Liver (tissue), 9 donors: ENCODE results near the gene GPC1. TPM values are rescaled to one million over a fixed set of nuclear protein-coding genes. Genes with fewer than 3 reads are reported as not detected.

Experiments
- DNase-seq: peaks from one replicate; pipeline ENCODE4 v3.0.0-alpha.2; 2017; ENCODE audit warnings: low spot score
- H3K27ac ChIP-seq, 2 donors: one replicate each; pipeline ENCODE4 v1.7.0; 2013; ENCODE audit warnings: inconsistent platforms in 2 of 2, low read length in 2 of 2, control low read depth in 1 of 2, low read depth in 1 of 2, mild to moderate bottlenecking in 1 of 2
- H3K27me3 ChIP-seq, 4 donors: one replicate each; pipeline versions ENCODE4 v1.6.1 to v1.7.0; 2013; ENCODE audit warnings: low read length in 3 of 4, inconsistent platforms in 1 of 4, mild to moderate bottlenecking in 1 of 4, moderate library complexity in 1 of 4; ENCODE audit not compliant: control insufficient read depth in 4 of 4, insufficient read depth in 4 of 4
- H3K36me3 ChIP-seq, 4 donors: one replicate each; pipeline versions ENCODE4 v1.6.1 to v1.7.0; 2013; ENCODE audit warnings: low read length in 3 of 4, mild to moderate bottlenecking in 3 of 4, low read depth in 1 of 4, moderate library complexity in 1 of 4; ENCODE audit not compliant: control insufficient read depth in 4 of 4, insufficient read depth in 3 of 4
- H3K4me1 ChIP-seq, 4 donors: one replicate each; pipeline versions ENCODE4 v1.6.1 to v1.7.0; 2013; ENCODE audit warnings: low read length in 3 of 4, mild to moderate bottlenecking in 3 of 4, moderate library complexity in 1 of 4; ENCODE audit not compliant: control insufficient read depth in 4 of 4, insufficient read depth in 4 of 4
- H3K4me3 ChIP-seq, 3 donors: one replicate each; pipeline versions ENCODE4 v1.6.1 to v1.7.0; 2013; ENCODE audit warnings: low read length in 3 of 3, control low read depth in 1 of 3, low read depth in 1 of 3, mild to moderate bottlenecking in 1 of 3
- H3K9ac ChIP-seq, 2 donors: one replicate each; pipeline ENCODE4 v1.7.0; 2013; ENCODE audit warnings: low read length in 2 of 2, mild to moderate bottlenecking in 2 of 2, moderate library complexity in 2 of 2, control low read depth in 1 of 2, low read depth in 1 of 2
- H3K9me3 ChIP-seq, 4 donors: one replicate each; pipeline versions ENCODE4 v1.6.1 to v1.7.0; 2013; ENCODE audit warnings: low read length in 3 of 4; ENCODE audit not compliant: control insufficient read depth in 4 of 4
- EGR1 ChIP-seq, 2 donors: IDR thresholded peaks; 2 replicates each; pipeline ENCODE4 v1.6.1; 2016 to 2018; ENCODE audit warnings: antibody characterized with exemption in 2 of 2, low read depth in 2 of 2
- FOXA1 ChIP-seq: IDR thresholded peaks from 2 replicates; pipeline ENCODE4 v1.6.1; 2016; ENCODE audit warnings: antibody characterized with exemption
- FOXA2 ChIP-seq: IDR thresholded peaks from 2 replicates; pipeline ENCODE4 v1.6.1; 2016; ENCODE audit warnings: antibody characterized with exemption
- GABPA ChIP-seq, 2 donors: IDR thresholded peaks in 1 of 2; conservative IDR thresholded peaks in 1 of 2; 2 replicates each; pipeline ENCODE4 v1.6.1; 2016; ENCODE audit warnings: antibody characterized with exemption in 2 of 2, mild to moderate bottlenecking in 1 of 2, moderate library complexity in 1 of 2
- HNF4A ChIP-seq, 2 donors: conservative IDR thresholded peaks; 2 replicates each; pipeline ENCODE4 v1.6.1; 2016; ENCODE audit warnings: antibody characterized with exemption in 2 of 2, mild to moderate bottlenecking in 2 of 2
- HNF4G ChIP-seq: IDR thresholded peaks from 2 replicates; pipeline ENCODE4 v1.6.1; 2016; ENCODE audit warnings: antibody characterized with exemption
- JUND ChIP-seq, 2 donors: IDR thresholded peaks; 2 replicates each; pipeline ENCODE4 v1.6.1; 2016; ENCODE audit warnings: antibody characterized with exemption in 2 of 2
- NR2F2 ChIP-seq: IDR thresholded peaks from 2 replicates; pipeline ENCODE4 v1.6.1; 2016; ENCODE audit warnings: antibody characterized with exemption
- RAD21 ChIP-seq, 2 donors: IDR thresholded peaks; 2 replicates each; pipeline ENCODE4 v1.6.1; 2016; ENCODE audit warnings: antibody characterized with exemption in 2 of 2, mild to moderate bottlenecking in 2 of 2
- RXRA ChIP-seq, 2 donors: IDR thresholded peaks; 2 replicates each; pipeline ENCODE4 v1.6.1; 2017 to 2018; ENCODE audit warnings: antibody characterized with exemption in 2 of 2, mild to moderate bottlenecking in 1 of 2
- SP1 ChIP-seq: IDR thresholded peaks from 2 replicates; pipeline ENCODE4 v1.6.1; 2018; ENCODE audit warnings: antibody characterized with exemption, mild to moderate bottlenecking
- TAF1 ChIP-seq: conservative IDR thresholded peaks from 2 replicates; pipeline ENCODE4 v1.6.1; 2016; ENCODE audit warnings: antibody characterized with exemption, mild to moderate bottlenecking
- YY1 ChIP-seq: IDR thresholded peaks from 2 replicates; pipeline ENCODE4 v1.6.1; 2016; ENCODE audit warnings: antibody characterized with exemption, mild to moderate bottlenecking
- ZBTB33 ChIP-seq: IDR thresholded peaks from 2 replicates; pipeline ENCODE4 v1.6.1; 2016; ENCODE audit warnings: antibody characterized with exemption
- WGBS: extraction: QIAGEN DNeasy Blood & Tissue Kit; methylation state at CpG from one replicate; pipeline ENCODE4 v1.1.7; 2013; 5-methylcytosine and 5-hydroxymethylcytosine counted together
- polyA plus RNA-seq, 2 donors: library from polyadenylated mRNA; stranded (reverse) in 1 of 2; unstranded in 1 of 2; fragments of 200-250 nt in 1 of 2; fragments of >200 nt in 1 of 2; fragmentation: Nextera tagmentation in 1 of 2; extraction: Ambion mirVana in 1 of 2; gene quantifications; one replicate each; pipeline versions ENCODE4 v1.2.1 to v1.2.3, GENCODE V29; 2013 to 2015
- total RNA-seq, 2 donors: library from RNA; depleted of rRNA; stranded (reverse); fragments of >200 nt; gene quantifications; one replicate each; pipeline ENCODE4 v1.2.3, GENCODE V29; 2014
- TF ChIP-seq, protein P1 (sequence below): IDR thresholded peaks from 2 replicates; pipeline ENCODE4 v1.6.1; 2016; ENCODE audit warnings: antibody characterized with exemption, mild to moderate bottlenecking
- TF ChIP-seq, protein P2 (sequence below): fragments of 150-350 bp; IDR thresholded peaks from 2 replicates; pipeline ENCODE4 v1.5.1; 2017; ENCODE audit warnings: improper control_type of control experiment, low read depth, low read length; ENCODE audit not compliant: missing input control
- TF ChIP-seq, protein P3 (sequence below): IDR thresholded peaks from 2 replicates; pipeline ENCODE4 v1.6.1; 2016; ENCODE audit warnings: antibody characterized with exemption
- donor health status: healthy.
- donor health status: healthy.
- donor health status: healthy.
- donor health status: healthy.
- donor health status: healthy.

GPC1 gene
- total and polyA plus RNA-seq, 4 donors = 3.2 to 41.0 (median 9.1) TPM

DNA sequence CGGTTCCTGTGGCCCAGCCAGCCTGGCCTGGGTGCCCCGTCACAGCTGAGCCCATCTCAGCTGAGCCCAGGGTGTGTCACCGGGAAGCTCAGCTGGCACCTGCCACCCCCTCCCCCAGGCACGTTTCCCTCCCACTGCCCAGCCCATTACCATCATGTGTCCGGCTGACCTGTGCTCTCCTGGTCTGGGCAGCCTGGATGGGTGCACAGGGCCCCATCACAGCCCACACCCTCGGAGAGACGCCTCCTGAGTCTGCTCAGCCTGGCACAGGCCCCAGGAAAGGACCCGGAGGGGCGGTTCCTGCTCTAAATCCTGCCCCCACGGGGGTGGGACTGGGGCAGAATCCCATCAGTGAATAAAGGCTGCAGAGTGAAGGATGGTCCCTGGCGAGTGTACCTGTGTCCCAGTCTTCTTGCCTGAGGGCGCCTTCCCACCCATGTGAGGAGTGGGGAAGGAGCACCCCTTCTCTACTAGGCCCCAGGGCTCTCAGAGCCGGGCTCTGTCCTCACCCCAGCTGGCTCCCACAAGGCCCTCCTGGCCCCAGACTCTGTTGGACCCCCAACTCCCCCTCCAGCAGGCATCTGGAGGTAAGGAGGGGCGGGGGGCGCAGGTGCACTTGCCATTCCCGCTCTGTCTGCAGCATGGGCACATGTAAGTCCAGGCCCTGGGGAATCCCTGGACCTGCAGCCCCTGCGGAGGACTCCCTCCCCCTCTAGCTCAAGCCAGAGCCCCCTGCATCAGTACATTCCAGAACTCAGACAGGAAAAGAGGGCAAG is 21.2 kb downstream of the GPC1 start (continued):
- no peak for TF ChIP-seq JUND (IDR thresholded peaks at IDR 0.05)

- H3K4me3 ChIP-seq = no peak overlapping the region
- H3K27me3 ChIP-seq = no peaks in the 10 kb centered on the region
- no peak overlapping the region for H3K27ac ChIP-seq
- H3K9me3 ChIP-seq = no peaks in the 10 kb centered on the region
- 78% methylated on average over 22 of the region's 22 CpGs for WGBS
- no peak overlapping the region for H3K9ac ChIP-seq
- H3K36me3 ChIP-seq = peaks cover 0 to 3% (median 0%) of the 10 kb centered on the region in 4 donors
- TF ChIP-seq RXRA (IDR thresholded peaks at IDR 0.05) (no peak), SP1 (no peak), FOXA1 (no peak)
- DNase-seq = no peak
- H3K4me1 ChIP-seq = peaks cover 0 to 26% (median 16%) of the 10 kb centered on the region in 4 donors
Observed at GRCh38 chr2:240457223-240458043, 22.0 kb downstream of the GPC1 start.

GRCh38 chr2:240458044-240458899 is 22.8 kb downstream of the GPC1 start:
- H3K4me3 ChIP-seq = no peak overlapping the region
- no peak for DNase-seq
- no peaks in the 10 kb centered on the region for H3K9me3 ChIP-seq
- H3K9ac ChIP-seq = no peak overlapping the region
- WGBS = 88% methylated on average over 16 of the region's 16 CpGs
- no peak overlapping the region for H3K27ac ChIP-seq
- peaks cover 0 to 26% (median 14%) of the 10 kb centered on the region in 4 donors for H3K4me1 ChIP-seq
- TF ChIP-seq HNF4G = no peak
- no peak for TF ChIP-seq HNF4A (conservative IDR thresholded peaks at IDR 0.05)
- TF ChIP-seq TAF1 = no peak
- TF ChIP-seq, protein P1, sequence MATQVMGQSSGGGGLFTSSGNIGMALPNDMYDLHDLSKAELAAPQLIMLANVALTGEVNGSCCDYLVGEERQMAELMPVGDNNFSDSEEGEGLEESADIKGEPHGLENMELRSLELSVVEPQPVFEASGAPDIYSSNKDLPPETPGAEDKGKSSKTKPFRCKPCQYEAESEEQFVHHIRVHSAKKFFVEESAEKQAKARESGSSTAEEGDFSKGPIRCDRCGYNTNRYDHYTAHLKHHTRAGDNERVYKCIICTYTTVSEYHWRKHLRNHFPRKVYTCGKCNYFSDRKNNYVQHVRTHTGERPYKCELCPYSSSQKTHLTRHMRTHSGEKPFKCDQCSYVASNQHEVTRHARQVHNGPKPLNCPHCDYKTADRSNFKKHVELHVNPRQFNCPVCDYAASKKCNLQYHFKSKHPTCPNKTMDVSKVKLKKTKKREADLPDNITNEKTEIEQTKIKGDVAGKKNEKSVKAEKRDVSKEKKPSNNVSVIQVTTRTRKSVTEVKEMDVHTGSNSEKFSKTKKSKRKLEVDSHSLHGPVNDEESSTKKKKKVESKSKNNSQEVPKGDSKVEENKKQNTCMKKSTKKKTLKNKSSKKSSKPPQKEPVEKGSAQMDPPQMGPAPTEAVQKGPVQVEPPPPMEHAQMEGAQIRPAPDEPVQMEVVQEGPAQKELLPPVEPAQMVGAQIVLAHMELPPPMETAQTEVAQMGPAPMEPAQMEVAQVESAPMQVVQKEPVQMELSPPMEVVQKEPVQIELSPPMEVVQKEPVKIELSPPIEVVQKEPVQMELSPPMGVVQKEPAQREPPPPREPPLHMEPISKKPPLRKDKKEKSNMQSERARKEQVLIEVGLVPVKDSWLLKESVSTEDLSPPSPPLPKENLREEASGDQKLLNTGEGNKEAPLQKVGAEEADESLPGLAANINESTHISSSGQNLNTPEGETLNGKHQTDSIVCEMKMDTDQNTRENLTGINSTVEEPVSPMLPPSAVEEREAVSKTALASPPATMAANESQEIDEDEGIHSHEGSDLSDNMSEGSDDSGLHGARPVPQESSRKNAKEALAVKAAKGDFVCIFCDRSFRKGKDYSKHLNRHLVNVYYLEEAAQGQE = no peak
- TF ChIP-seq, protein P2, sequence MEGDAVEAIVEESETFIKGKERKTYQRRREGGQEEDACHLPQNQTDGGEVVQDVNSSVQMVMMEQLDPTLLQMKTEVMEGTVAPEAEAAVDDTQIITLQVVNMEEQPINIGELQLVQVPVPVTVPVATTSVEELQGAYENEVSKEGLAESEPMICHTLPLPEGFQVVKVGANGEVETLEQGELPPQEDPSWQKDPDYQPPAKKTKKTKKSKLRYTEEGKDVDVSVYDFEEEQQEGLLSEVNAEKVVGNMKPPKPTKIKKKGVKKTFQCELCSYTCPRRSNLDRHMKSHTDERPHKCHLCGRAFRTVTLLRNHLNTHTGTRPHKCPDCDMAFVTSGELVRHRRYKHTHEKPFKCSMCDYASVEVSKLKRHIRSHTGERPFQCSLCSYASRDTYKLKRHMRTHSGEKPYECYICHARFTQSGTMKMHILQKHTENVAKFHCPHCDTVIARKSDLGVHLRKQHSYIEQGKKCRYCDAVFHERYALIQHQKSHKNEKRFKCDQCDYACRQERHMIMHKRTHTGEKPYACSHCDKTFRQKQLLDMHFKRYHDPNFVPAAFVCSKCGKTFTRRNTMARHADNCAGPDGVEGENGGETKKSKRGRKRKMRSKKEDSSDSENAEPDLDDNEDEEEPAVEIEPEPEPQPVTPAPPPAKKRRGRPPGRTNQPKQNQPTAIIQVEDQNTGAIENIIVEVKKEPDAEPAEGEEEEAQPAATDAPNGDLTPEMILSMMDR = no peak
- TF ChIP-seq GABPA (IDR thresholded peaks at IDR 0.05 in 1 of 2, conservative IDR thresholded peaks at IDR 0.05 in 1 of 2) = no peak
- TF ChIP-seq SP1 = no peak
- no peak for TF ChIP-seq EGR1 (IDR thresholded peaks at IDR 0.05; ENCODE audit: low read depth in 2 of 2)
- TF ChIP-seq RXRA (IDR thresholded peaks at IDR 0.05) = no peak
- TF ChIP-seq JUND (IDR thresholded peaks at IDR 0.05) = no peak
- TF ChIP-seq, protein P3, sequence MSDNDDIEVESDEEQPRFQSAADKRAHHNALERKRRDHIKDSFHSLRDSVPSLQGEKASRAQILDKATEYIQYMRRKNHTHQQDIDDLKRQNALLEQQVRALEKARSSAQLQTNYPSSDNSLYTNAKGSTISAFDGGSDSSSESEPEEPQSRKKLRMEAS = no peak
- TF ChIP-seq RAD21 (IDR thresholded peaks at IDR 0.05) = no peak
- no peak for TF ChIP-seq FOXA2
- TF ChIP-seq ZBTB33 = no peak
- no peak for TF ChIP-seq NR2F2
- TF ChIP-seq YY1 = no peak
- TF ChIP-seq FOXA1 = no peak
- H3K36me3 ChIP-seq = peaks cover 0 to 3% (median 0%) of the 10 kb centered on the region in 4 donors
- no peaks in the 10 kb centered on the region for H3K27me3 ChIP-seq
